SK-N-SH (cell line): ENCODE data around the gene SPINK9. TPM values are rescaled to one million over a fixed set of nuclear protein-coding genes. Genes with fewer than 3 reads are reported as not detected.

Experiments
- CTCF ChIA-PET: fragments of 300-600, 350-600 bp; formaldehyde crosslinking; extraction: SDS; loops from one replicate; lab custom pipeline; 2021; lab: Yijun Ruan, JAX
- POLR2A ChIA-PET: fragments of 350-600 bp; sonication (Branson Sonifier 250); formaldehyde crosslinking; extraction: SDS; loops from one replicate; lab custom pipeline; 2020; ENCODE audit warnings: antibody characterized with exemption, inconsistent platforms; lab: Yijun Ruan, JAX
- DNase-seq: peaks from one replicate; pipeline ENCODE4 v3.0.0; 2012
- H2AFZ ChIP-seq: fragments of 200-600 bp; sonication (generic); 2 replicates; pipeline ENCODE4 v1.8.1; 2016; ENCODE audit warnings: antibody characterized with exemption, mild to moderate bottlenecking, low read depth
- H3F3A ChIP-seq: fragments of 200-600 bp; sonication (generic); replicated peaks from 2 replicates; pipeline ENCODE3; 2016; ENCODE audit warnings: antibody characterized with exemption, mild to moderate bottlenecking; ENCODE audit not compliant: insufficient read depth
- H3K27ac ChIP-seq, 2 experiments: fragments of 200-500 bp in 1 of 2; fragments of 200-600 bp in 1 of 2; sonication (Bioruptor generic) in 1 of 2; sonication (generic), shearing (Covaris generic) in 1 of 2; 2 replicates each; pipeline versions ENCODE4 v1.5.1 to v1.6.1; 2014 to 2016; ENCODE audit warnings: low read depth in 2 of 2, inconsistent platforms in 1 of 2, low read length in 1 of 2, mild to moderate bottlenecking in 1 of 2, mixed read lengths in 1 of 2
- H3K27me3 ChIP-seq: fragments of 200-600 bp; sonication (generic), shearing (Covaris generic); 2 replicates; pipeline ENCODE4 v1.6.1; 2016; ENCODE audit warnings: mixed run types; ENCODE audit not compliant: insufficient read depth
- H3K36me3 ChIP-seq, 2 experiments: fragments of 200-500 bp in 1 of 2; fragments of 200-600 bp in 1 of 2; sonication (Bioruptor generic) in 1 of 2; sonication (generic) in 1 of 2; replicated peaks in 1 of 2; 2 replicates each; pipeline versions ENCODE3 to v1.5.1; 2014 to 2016; ENCODE audit warnings: low read length in 1 of 2, mild to moderate bottlenecking in 1 of 2; ENCODE audit not compliant: insufficient read depth in 2 of 2, control insufficient read depth in 1 of 2
- H3K4me1 ChIP-seq, 2 experiments: fragments of 200-500 bp in 1 of 2; fragments of 200-600 bp in 1 of 2; sonication (Bioruptor generic) in 1 of 2; sonication (generic), shearing (Covaris generic) in 1 of 2; 2 replicates each; pipeline versions ENCODE4 v1.5.1 to v1.6.1; 2014 to 2016; ENCODE audit warnings: low read depth in 1 of 2, low read length in 1 of 2, mixed run types in 1 of 2; ENCODE audit not compliant: insufficient read depth in 2 of 2, control insufficient read depth in 1 of 2
- H3K4me2 ChIP-seq: fragments of 200-600 bp; sonication (generic), shearing (Covaris generic); 2 replicates; pipeline ENCODE4 v1.6.1; 2017; ENCODE audit warnings: mixed run types
- H3K4me3 ChIP-seq, 2 experiments: fragments of 200-500 bp in 1 of 2; fragments of 200-600 bp in 1 of 2; sonication (Bioruptor generic) in 1 of 2; sonication (generic), shearing (Covaris generic) in 1 of 2; 2 replicates each; pipeline versions ENCODE4 v1.5.1 to v1.8.1; 2014 to 2016; ENCODE audit warnings: low read depth in 2 of 2, inconsistent platforms in 1 of 2, low read length in 1 of 2, mild to moderate bottlenecking in 1 of 2, mixed read lengths in 1 of 2, moderate library complexity in 1 of 2
- H3K79me2 ChIP-seq: fragments of 200-600 bp; sonication (generic); 2 replicates; pipeline ENCODE4 v1.8.1; 2017; ENCODE audit warnings: mild to moderate bottlenecking; ENCODE audit not compliant: insufficient read depth
- H3K9ac ChIP-seq: fragments of 200-600 bp; sonication (generic); 2 replicates; pipeline ENCODE4 v1.6.1; 2017; ENCODE audit warnings: mixed run types
- H3K9me2 ChIP-seq: fragments of 200-600 bp; sonication (generic); 2 replicates; pipeline ENCODE4 v1.6.1; 2017; ENCODE audit warnings: mixed run types
- H3K9me3 ChIP-seq: fragments of 200-600 bp; sonication (generic); 2 replicates; pipeline ENCODE4 v1.6.1; 2017; ENCODE audit warnings: mixed run types, mild to moderate bottlenecking, moderate library complexity
- H4K20me1 ChIP-seq: fragments of 200-600 bp; sonication (generic); 2 replicates; pipeline ENCODE4 v1.6.1; 2017; ENCODE audit warnings: mild to moderate bottlenecking, mixed run types; ENCODE audit not compliant: insufficient read depth
- ELF1 ChIP-seq: IDR thresholded peaks from 2 replicates; pipeline ENCODE4 v1.4.0; 2012
- FOXJ3 ChIP-seq: sonication (generic); formaldehyde crosslinking; IDR thresholded peaks from 2 replicates; pipeline ENCODE4 v1.5.1; 2020; ENCODE audit warnings: mild to moderate bottlenecking, missing genetic modification reagents
- JUND ChIP-seq: IDR thresholded peaks from 2 replicates; pipeline ENCODE4 v1.4.0; 2012
- MAX ChIP-seq: IDR thresholded peaks from 2 replicates; pipeline ENCODE4 v1.4.0; 2012; ENCODE audit warnings: low read depth
- MXI1 ChIP-seq: IDR thresholded peaks from 2 replicates; pipeline ENCODE4 v1.6.1; 2012; ENCODE audit warnings: mild to moderate bottlenecking, low read depth, low read length, improper control_type of control experiment
- NFIC ChIP-seq: IDR thresholded peaks from 2 replicates; pipeline ENCODE4 v1.4.0; 2012; ENCODE audit warnings: borderline replicate concordance
- NRF1 ChIP-seq: IDR thresholded peaks from 2 replicates; pipeline ENCODE4 v1.6.1; 2012; ENCODE audit warnings: low read depth, mild to moderate bottlenecking, low read length
- PBX3 ChIP-seq: IDR thresholded peaks from 2 replicates; pipeline ENCODE4; 2012
- POLR2AphosphoS5 ChIP-seq: IDR thresholded peaks from 2 replicates; pipeline ENCODE4 v1.6.1; 2012; ENCODE audit warnings: low read depth, low read length
- RCOR1 ChIP-seq: fragments of 150-350 bp; IDR thresholded peaks from 2 replicates; pipeline ENCODE4 v1.6.1; 2017; ENCODE audit warnings: antibody characterized with exemption, low read length
- SIN3A ChIP-seq: IDR thresholded peaks from 2 replicates; pipeline ENCODE4 v1.6.1; 2012; ENCODE audit warnings: low read depth, mild to moderate bottlenecking, low read length, moderate library complexity, borderline replicate concordance
- TCF12 ChIP-seq: IDR thresholded peaks from 2 replicates; pipeline ENCODE4 v1.4.0; 2012
- TEAD4 ChIP-seq: IDR thresholded peaks from 2 replicates; pipeline ENCODE4 v1.4.0; 2012; ENCODE audit warnings: mild to moderate bottlenecking, borderline replicate concordance; ENCODE audit not compliant: insufficient read depth
- USF2 ChIP-seq: fragments of 150-350 bp; IDR thresholded peaks from 2 replicates; pipeline ENCODE4 v1.6.1; 2017; ENCODE audit warnings: antibody characterized with exemption, low read length, low read depth, borderline replicate concordance
- ZBTB33 ChIP-seq: IDR thresholded peaks from 2 replicates; pipeline ENCODE4 v1.4.0; 2012; ENCODE audit warnings: low read depth, borderline replicate concordance
- WGBS: methylation state at CpG from one replicate; pipeline ENCODE4 v1.1.6; 2017; ENCODE audit warnings: low lambda C conversion rate; 5-methylcytosine and 5-hydroxymethylcytosine counted together
- polyA plus RNA-seq, 3 experiments: library from polyadenylated mRNA; depleted of rRNA; stranded (reverse); fragments of >200 nt; gene quantifications; 2 replicates each; pipeline ENCODE4 v1.2.3, GENCODE V29; 2012
- TF ChIP-seq, protein P1 (sequence below): fragments of 200-600 bp; sonication (generic); IDR thresholded peaks from 2 replicates; pipeline ENCODE4 v1.6.1; 2017; ENCODE audit warnings: antibody characterized with exemption, mild to moderate bottlenecking, moderate library complexity
- TF ChIP-seq, protein P2 (sequence below): fragments of 150-350 bp; IDR thresholded peaks from 2 replicates; pipeline ENCODE4 v1.6.1; 2016; ENCODE audit warnings: mild to moderate bottlenecking, low read depth, low read length

The SPINK9 gene
- polyA plus RNA-seq, 1 of the 3 experiments (the other 2 are of a cell fraction): not detected

DNA sequence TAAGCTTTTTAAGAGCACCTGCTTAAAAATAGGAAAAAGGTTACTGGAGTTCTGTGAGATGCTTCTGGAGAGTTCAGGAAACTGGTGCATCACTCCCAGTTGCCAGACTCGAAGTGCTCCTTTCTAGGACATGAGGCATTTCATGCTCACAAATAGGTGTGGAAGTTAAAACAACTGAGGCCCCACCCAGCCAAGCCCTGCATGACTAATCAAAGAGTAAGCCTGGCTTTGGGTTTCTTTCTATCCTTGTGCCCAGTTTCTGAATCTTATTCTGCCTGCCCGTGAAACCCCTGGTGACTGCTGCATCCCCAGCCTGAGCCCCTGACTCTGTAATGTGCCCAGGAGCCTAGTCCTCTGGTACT is 7.7 kb downstream of the SPINK9 start:
- no peak for TF ChIP-seq ZBTB33
- no peak for TF ChIP-seq USF2
- no peak for TF ChIP-seq NRF1
- no peak for TF ChIP-seq MAX
- TF ChIP-seq, protein P1, sequence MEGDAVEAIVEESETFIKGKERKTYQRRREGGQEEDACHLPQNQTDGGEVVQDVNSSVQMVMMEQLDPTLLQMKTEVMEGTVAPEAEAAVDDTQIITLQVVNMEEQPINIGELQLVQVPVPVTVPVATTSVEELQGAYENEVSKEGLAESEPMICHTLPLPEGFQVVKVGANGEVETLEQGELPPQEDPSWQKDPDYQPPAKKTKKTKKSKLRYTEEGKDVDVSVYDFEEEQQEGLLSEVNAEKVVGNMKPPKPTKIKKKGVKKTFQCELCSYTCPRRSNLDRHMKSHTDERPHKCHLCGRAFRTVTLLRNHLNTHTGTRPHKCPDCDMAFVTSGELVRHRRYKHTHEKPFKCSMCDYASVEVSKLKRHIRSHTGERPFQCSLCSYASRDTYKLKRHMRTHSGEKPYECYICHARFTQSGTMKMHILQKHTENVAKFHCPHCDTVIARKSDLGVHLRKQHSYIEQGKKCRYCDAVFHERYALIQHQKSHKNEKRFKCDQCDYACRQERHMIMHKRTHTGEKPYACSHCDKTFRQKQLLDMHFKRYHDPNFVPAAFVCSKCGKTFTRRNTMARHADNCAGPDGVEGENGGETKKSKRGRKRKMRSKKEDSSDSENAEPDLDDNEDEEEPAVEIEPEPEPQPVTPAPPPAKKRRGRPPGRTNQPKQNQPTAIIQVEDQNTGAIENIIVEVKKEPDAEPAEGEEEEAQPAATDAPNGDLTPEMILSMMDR: no peak
- no peak for TF ChIP-seq TCF12
- no peak for TF ChIP-seq MXI1
- TF ChIP-seq NFIC: no peak
- no peak for TF ChIP-seq PBX3
- TF ChIP-seq POLR2AphosphoS5: no peak
- no peak for TF ChIP-seq RCOR1
- no peak for TF ChIP-seq FOXJ3 (CRISPR knock-in tag)
- TF ChIP-seq ELF1: no peak
- TF ChIP-seq, protein P2, sequence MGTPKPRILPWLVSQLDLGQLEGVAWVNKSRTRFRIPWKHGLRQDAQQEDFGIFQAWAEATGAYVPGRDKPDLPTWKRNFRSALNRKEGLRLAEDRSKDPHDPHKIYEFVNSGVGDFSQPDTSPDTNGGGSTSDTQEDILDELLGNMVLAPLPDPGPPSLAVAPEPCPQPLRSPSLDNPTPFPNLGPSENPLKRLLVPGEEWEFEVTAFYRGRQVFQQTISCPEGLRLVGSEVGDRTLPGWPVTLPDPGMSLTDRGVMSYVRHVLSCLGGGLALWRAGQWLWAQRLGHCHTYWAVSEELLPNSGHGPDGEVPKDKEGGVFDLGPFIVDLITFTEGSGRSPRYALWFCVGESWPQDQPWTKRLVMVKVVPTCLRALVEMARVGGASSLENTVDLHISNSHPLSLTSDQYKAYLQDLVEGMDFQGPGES: no peak
- TF ChIP-seq SIN3A: no peak
- TF ChIP-seq JUND: no peak
- TF ChIP-seq TEAD4: no peak
- Histone ChIP-seq H2AFZ (no peak overlapping the region), H3F3A (no peaks in the 10 kb centered on the region), H3K9me2 (no peaks in the 10 kb centered on the region), H4K20me1 (no peaks in the 10 kb centered on the region), H3K27ac (no peak overlapping the region), H3K4me3 (no peak overlapping the region), H3K79me2 (no peaks in the 10 kb centered on the region), H3K9me3 (no peaks in the 10 kb centered on the region), H3K36me3 (no peaks in the 10 kb centered on the region), H3K4me1 (no peaks in the 10 kb centered on the region), H3K4me2 (no peak overlapping the region), H3K27me3 (no peaks in the 10 kb centered on the region), H3K9ac (no peak overlapping the region)
- DNase-seq: no peak
- 51% methylated on average over 2 of the region's 2 CpGs for WGBS
- CTCF ChIA-PET: interaction anchor here (1.5 kb wide), 1 partner anchor 52 kb away, joined by 3 read pairs; no protein-coding TSS in a partner anchor
- POLR2A ChIA-PET: no interaction called here
